ENCODE data around the gene DOCK4. TPM values are rescaled to one million over a fixed set of nuclear protein-coding genes. Genes with fewer than 3 reads are reported as not detected.

DOCK4 gene
- total and polyA plus RNA-seq, 7 donors: 3.0 to 28.5 (median 14.1) TPM

DNA sequence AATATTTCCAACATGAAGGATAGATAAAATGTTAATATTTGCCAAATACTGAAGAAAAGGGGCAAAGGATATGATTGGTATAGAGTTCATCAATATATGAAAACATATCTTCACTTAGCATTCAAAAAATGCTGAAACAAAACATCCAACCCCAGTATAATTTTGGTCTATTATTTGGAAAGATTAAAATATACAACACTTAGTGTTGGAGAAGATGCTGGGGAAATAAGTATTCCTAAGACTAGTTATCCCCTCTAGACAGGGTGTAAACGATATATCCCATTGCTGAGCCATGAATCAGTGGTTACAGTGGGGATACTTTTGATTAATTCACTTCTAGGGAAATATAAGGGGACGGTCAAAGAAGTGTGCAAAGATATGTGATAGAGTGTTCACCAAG, 456.6 kb downstream of the DOCK4 start:
- Histone ChIP-seq H3K9me3 (no peaks in the 10 kb centered on the region), H3K36me3 (peaks cover 0 to 2% (median 0%) of the 10 kb centered on the region in 4 donors), H3K27me3 (no peaks in the 10 kb centered on the region), H3K4me3 (no peak overlapping the region), H3K27ac (no peak overlapping the region), H3K4me1 (no peaks in the 10 kb centered on the region)
- WGBS, 2 donors: 92 to 97% methylated on average over 2 of the region's 2 CpGs
- TF ChIP-seq, protein P1, sequence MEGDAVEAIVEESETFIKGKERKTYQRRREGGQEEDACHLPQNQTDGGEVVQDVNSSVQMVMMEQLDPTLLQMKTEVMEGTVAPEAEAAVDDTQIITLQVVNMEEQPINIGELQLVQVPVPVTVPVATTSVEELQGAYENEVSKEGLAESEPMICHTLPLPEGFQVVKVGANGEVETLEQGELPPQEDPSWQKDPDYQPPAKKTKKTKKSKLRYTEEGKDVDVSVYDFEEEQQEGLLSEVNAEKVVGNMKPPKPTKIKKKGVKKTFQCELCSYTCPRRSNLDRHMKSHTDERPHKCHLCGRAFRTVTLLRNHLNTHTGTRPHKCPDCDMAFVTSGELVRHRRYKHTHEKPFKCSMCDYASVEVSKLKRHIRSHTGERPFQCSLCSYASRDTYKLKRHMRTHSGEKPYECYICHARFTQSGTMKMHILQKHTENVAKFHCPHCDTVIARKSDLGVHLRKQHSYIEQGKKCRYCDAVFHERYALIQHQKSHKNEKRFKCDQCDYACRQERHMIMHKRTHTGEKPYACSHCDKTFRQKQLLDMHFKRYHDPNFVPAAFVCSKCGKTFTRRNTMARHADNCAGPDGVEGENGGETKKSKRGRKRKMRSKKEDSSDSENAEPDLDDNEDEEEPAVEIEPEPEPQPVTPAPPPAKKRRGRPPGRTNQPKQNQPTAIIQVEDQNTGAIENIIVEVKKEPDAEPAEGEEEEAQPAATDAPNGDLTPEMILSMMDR (IDR thresholded peaks at IDR 0.05): no peak
- TF ChIP-seq EP300 (IDR thresholded peaks at IDR 0.05): no peak
- TF ChIP-seq POLR2AphosphoS5 (IDR thresholded peaks at IDR 0.05): no peak
- no peak for TF ChIP-seq POLR2A (IDR thresholded peaks at IDR 0.05)
- intact Hi-C loops (cut with DNase I): loop anchor here (10.0 kb wide), 1 partner anchor 115 kb away; no protein-coding TSS in a partner anchor
- no peak for DNase-seq

DNA sequence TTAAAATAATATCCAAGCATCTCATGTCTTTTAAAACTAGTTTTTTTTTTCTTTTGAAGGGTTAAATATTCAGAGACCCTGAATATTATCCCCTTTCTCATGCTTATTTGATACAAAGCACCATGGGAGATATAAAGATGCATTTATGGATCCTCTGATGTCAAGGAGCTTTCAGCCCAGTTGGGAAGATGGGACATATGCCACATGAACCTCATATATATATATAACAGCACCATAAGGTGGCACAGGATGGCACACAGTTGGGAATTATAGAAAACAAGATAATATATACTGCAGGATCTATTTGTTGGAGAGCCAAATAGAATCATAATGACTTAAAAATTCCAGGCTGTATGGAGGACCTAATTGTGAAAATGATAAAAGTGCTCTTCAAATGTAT, 458.5 kb downstream of the DOCK4 start:
- Histone ChIP-seq H3K27me3 (no peaks in the 10 kb centered on the region), H3K4me3 (no peak overlapping the region), H3K27ac (no peak overlapping the region), H3K36me3 (no peaks in the 10 kb centered on the region), H3K4me1 (no peaks in the 10 kb centered on the region), H3K9me3 (no peaks in the 10 kb centered on the region)
- no peak for TF ChIP-seq POLR2AphosphoS5 (IDR thresholded peaks at IDR 0.05)
- no peak for TF ChIP-seq EP300 (IDR thresholded peaks at IDR 0.05)
- TF ChIP-seq, protein P1 (IDR thresholded peaks at IDR 0.05): no peak
- TF ChIP-seq POLR2A (IDR thresholded peaks at IDR 0.05): no peak
- DNase-seq: no peak
- intact Hi-C loops (cut with DNase I): no loop called here

DNA sequence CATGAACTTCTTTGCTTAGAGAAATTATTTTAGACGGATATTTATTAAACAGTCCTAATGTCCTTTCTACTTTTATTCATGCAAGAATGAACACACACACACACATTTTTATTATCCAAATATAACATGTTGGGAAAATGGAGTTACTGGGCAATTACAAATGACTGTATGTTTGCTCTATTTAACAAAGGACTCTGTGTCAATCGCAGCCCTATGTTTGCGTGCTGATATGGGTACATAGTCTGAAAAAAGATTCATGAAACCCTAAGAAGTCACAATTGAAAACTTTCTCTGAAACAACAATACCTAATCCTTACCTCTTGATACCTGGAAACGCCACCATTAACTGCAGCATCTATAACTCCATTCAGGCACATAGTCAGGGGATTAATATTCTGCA, 459.2 kb downstream of the DOCK4 start:
- 29 to 69% methylated on average over 4 of the region's 4 CpGs for WGBS, 2 donors
- no peaks in the 10 kb centered on the region for H3K27me3 ChIP-seq
- H3K9me3 ChIP-seq: no peaks in the 10 kb centered on the region
- DNase-seq: no peak
- no peak for TF ChIP-seq POLR2A (IDR thresholded peaks at IDR 0.05)
- TF ChIP-seq EP300 (IDR thresholded peaks at IDR 0.05): no peak
- TF ChIP-seq, protein P1 (IDR thresholded peaks at IDR 0.05): no peak
- no peak for TF ChIP-seq POLR2AphosphoS5 (IDR thresholded peaks at IDR 0.05)
- no peak overlapping the region for H3K4me3 ChIP-seq
- no peaks in the 10 kb centered on the region for H3K36me3 ChIP-seq
- no peaks in the 10 kb centered on the region for H3K4me1 ChIP-seq
- intact Hi-C loops (cut with DNase I): no loop called here
- no peak overlapping the region for H3K27ac ChIP-seq

DNA sequence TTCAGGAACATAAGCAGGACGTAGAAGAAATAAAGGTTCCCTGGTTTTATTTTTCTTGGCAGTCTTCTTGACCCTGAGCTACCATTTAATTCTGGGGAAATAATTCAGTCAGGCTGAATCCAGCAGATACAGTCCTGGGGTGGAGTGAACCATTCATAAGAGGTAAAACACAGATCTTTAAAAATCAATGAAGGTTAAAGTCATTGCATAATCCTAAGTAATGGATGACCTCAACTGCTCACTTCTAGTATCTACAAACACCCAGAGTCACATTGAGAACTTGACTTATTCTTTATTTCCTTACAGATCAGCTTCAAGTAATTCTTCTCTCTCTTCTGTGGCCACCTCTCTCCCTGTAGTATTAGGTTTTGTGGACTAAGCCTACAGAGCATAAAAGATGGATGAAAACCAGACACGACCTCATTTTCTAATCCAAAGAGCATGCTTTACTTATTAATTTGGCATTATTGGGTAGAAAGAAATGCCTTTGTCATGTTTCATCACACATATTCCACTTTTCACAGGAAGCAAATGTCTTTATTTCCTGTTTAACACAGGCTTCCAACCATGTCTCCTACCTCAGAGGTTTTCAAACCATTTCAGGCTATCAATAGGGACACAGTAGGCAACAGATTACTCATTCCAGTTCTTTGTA, 461.6 kb downstream of the DOCK4 start:
- intact Hi-C loops (cut with DNase I): loop anchor here (5.0 kb wide), 1 partner anchor 753 kb away; no protein-coding TSS in a partner anchor
- peaks cover 0 to 5% (median 0%) of the 10 kb centered on the region in 4 donors for H3K36me3 ChIP-seq
- 76 to 87% methylated on average over 2 of the region's 2 CpGs for WGBS, 2 donors
- no peaks in the 10 kb centered on the region for H3K4me1 ChIP-seq
- no peak for TF ChIP-seq POLR2A (IDR thresholded peaks at IDR 0.05)
- no peaks in the 10 kb centered on the region for H3K9me3 ChIP-seq
- DNase-seq: no peak
- H3K27me3 ChIP-seq: no peaks in the 10 kb centered on the region
- H3K27ac ChIP-seq: no peak overlapping the region
- no peak overlapping the region for H3K4me3 ChIP-seq

DNA sequence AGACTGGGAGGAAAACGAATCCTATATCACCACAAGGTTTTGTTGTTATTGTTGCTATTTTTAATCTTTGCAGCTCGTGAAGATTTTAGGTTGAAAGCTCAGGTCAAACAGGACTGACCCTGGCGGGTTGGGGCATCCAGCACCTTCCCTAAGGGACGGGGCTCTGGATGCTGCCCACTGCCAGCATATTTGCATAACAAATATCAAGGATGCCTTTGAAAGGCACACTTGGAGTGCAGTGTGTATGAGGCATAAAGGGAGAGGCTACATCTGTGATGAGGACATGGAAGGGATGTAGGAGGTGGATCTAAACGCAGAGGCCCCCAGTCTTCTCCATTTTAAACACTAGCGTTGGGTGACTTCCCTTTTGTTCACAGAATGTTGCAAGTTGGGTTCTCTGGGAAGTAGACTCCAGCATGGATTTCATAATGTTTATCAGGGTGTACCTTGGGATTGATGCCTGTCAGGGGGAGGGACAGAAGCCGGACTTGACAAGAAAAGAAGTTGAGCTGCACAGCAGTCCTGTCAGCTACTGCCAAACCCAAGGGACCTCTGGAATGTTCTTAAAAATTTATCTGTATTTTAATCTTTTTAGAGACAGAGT, 462.9 kb downstream of the DOCK4 start:
- H3K9me3 ChIP-seq: no peaks in the 10 kb centered on the region
- 82 to 89% methylated on average over 7 of the region's 7 CpGs for WGBS, 2 donors

More for the DNA sequence above, 462.9 kb downstream of the DOCK4 start:
- no peak overlapping the region for H3K27ac ChIP-seq
- intact Hi-C loops (cut with DNase I): loop anchor here (5.0 kb wide), 1 partner anchor 754 kb away; no protein-coding TSS in a partner anchor
- no peak for TF ChIP-seq POLR2A (IDR thresholded peaks at IDR 0.05)
- TF ChIP-seq, protein P1 (IDR thresholded peaks at IDR 0.05): no peak
- no peak for TF ChIP-seq POLR2AphosphoS5 (IDR thresholded peaks at IDR 0.05)
- TF ChIP-seq EP300 (IDR thresholded peaks at IDR 0.05): no peak
- H3K27me3 ChIP-seq: no peaks in the 10 kb centered on the region
- H3K4me1 ChIP-seq: no peaks in the 10 kb centered on the region
- no peak overlapping the region for H3K4me3 ChIP-seq
- no peak for DNase-seq
- H3K36me3 ChIP-seq: peaks cover 0 to 5% (median 0%) of the 10 kb centered on the region in 4 donors
